Right forelimb (tissue), 1 donor: ENCODE data around the gene CEP43.

Experiments used
- DNase-seq: peaks from one replicate; pipeline ENCODE4 v3.0.0-alpha.2; 2018

The CEP43 gene

DNA sequence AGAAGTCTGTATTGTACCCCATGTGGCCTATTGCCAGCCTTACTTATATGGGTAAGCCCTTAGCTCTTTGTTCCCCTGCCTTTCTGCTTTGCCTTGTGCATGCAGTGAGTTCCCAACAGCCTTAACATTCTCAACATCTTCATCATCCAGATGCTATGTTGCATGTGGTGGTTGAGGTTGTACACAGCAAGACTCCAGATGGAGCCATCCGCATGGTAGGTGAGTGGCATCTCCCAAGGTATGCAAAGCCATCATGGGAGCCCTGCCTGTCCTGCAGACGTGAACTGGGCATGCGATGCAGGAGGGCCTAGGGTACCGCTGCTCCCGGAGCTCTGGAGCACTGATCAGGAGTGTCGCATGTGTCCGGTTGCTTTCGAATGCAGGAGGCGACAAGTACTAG is 16.1 kb downstream of the CEP43 start:
- DNase-seq, result no peak

DNA sequence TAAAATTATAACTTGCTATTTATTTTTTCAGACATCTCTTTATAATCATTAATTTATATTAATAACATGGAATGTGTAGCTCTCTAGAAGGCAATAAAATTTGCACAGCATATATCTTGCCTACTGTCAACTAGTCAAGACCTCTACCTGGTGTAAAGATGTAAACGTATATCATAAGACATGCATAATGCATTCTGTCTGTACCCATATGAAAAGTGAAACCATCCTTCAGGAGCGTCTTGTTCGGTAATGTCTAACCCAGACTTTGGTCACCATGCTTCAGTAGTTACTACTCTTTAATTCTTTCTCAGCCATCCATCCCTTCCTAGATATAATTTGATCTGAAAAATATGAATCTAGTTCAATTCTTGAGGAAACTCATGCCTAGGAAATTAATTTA is 21.0 kb downstream of the CEP43 start:
- DNase-seq, result no peak

DNA sequence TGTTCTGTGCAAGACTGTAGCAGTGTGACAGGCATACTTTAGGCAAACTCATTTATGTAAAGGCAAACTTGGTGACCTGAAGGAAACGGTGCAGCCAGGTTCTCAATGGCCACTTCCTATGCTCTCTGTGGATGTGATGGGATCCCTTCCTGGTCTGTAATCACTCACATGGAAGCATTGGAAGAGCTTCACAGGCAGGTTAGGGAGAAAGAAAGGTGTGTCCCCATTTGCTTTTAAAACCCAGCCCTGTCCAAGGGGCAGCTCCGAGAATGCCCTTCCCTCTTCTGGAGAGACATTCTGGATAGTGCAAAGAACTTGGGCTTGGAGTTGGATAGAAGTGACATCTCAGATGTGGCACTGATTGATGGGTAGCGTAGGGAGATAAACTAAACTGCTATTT is 28.1 kb downstream of the CEP43 start:
- no peak for DNase-seq

DNA sequence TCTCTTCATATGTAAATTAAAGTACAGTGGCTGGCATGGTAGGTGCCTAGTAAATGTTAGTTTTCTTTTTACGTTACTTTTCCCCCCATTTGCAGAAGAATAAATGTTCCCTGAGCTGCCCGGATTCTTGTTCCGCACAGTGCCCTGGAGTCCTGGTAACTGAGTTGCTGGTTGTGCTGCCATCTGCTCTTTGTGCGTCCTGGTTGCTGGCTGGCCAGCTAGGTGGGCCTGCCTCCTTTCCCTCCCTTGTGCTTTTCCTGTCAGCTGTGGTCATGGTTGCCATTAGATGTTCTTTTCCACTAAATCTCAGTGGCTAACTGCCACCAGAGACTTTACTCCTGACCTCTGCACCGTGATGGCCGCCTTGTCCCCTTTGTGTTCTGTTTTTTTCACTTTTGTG is 28.6 kb downstream of the CEP43 start:
- DNase-seq, result no peak

DNA sequence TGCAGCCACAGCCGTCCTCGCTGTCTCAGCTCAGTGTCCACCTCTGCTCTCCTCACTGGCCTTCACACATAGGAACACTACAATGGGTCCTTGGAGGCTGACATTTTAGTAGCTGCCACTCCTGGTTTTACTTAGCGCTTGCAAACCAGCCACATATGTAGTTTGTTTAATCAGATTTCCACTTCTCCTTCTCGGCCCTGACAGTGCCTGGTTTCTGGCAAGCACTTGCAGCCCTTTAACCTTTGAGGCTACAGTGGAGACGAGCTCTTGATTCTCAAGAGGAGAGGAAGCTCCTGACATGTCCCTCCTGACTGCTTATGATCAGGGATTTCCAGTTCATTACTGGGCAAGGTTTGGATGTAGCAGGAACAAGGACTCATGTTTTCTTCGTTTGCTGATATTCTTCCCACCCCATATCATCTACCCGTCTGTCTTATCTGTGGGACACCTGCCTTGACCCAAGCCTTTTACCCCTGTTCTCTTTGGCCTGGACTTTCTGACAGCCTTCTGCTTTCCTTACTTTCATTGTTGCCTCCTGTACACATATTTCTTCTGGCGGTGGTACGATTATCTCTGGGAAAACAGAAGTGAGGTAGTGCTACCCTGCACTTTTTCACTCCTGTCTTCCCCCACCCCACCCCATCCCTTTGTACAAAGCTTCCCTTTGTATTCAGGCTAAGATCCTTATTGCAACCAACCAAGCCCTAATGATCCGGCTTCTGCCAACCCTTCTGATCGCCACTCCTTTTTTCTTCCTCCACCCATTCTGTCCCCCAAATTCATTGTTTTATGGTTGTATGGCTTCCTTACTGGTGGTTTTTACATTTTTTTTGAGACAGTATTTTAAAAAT is 31.2 kb downstream of the CEP43 start:
- no peak for DNase-seq

DNA sequence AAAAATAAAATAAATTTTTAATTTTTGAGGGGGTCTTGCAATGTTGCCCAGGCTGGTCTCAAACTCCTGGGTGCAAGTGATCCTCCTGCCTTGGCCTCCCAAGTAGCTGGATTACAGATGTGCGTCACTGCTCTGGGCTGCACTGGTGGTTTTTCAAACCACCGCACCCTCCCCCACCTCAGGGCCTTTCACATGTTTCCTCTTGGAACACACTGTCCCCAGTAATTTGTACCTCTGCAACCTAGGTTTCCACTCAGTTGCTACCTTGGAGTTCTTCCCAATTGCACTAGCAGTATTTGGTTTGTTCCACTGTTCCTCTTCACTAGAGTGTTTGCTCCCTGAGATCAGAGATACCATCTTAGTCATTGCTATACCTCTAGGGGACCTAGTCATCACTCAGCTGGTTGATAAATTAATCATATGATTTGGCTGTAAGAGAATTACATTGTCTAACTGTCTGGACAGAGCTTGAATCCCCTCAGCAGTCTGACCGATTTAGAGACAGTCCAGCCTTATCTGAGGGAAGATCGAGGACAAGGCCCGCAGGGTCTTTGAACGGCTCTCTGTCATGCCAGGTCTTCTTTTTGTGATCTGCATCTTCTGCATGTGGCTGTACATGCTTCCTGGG is 32.0 kb downstream of the CEP43 start:
- DNase-seq, result no peak

DNA sequence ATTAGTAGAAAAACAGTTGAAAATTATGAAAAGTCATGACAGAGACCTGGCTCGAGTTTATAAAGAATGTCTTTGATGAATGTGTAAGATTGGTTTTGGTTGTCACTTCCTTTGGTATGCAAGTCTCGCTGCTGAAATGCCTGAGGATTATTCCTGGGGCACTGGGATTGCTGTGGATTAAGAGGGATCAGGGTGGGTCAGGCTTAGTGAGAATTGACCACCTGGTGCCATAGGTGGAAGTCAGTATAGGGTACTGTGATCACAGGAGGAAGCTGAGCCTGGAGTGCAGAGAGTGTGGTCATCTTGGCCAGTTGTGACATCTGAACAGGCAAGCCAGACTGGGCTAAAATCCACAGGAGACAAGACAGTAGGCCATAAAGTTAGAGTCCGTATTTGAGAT is 34.9 kb downstream of the CEP43 start:
- DNase-seq, result no peak

DNA sequence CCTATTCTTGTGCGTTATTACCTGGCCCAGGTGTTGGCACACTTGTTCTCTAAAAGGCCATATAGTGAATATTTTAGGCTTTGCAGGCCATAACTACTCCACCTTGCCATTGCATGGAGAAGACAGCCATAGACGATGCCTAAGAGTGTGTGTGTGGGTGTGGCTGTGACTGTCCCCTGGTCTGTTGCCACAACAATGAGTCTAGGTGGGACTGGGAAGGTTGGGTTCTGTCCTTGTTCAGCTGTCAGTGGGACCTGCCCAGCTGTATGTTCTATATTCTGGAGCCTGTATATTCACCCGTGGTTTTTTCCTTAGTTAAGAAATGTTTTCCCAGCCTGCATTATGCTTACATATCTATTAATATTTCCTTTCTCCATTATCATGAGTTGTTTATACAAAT is 38.6 kb downstream of the CEP43 start:
- no peak for DNase-seq

DNA sequence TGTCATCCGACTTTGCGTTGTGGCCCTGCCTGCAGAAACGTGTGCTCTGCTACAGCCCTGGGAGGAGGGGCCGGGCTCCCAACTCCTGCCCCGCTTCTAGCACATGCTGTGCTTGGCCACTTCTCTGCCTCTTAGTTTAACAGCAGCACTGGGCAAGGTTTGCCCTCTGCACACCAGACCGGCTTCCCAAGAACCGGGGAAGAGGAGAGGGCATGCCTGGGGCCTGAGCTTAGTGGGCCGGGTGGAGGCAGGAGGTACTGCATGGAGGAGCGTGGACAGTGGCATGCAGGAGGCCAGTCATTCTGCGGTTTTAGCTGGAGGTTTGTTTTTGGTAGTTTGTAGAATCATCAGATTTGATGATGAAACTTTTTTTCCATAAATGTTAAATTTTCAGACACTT is 45.5 kb downstream of the CEP43 start:
- DNase-seq, result no peak

DNA sequence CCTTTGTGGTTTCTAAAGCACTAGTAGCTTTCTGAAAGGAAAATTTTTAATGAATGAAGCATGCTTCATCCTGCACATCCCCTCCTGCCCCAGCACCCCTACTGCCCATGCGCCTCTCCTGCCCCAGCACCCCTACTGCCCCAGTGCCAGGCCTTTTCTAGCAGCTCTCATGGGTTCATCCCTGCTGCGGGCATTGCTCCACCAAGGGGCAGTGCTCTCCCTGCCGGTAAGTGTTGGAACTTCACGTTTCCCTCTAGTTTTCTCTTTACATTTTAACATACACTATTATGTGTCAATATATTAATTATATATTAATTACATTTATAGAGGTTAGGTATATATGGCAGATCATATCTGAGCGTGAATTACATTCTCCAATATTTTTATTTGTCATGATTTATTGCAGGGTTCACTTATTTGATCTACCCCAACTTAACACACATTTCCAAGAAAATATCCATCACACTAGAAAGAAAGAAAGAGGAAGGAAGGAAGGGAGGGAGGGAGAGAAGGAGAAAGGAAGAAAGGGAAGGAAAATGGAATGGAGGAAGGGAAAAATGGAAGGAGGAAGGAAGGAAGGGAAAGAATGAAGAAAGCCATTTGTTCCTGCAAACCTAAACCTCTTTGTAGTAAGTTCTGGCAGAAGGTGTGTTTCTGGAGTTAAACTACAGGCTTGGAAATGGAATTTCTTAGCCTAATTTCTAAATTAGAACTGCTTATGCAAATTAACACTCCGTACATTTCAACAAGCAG is 46.8 kb downstream of the CEP43 start:
- DNase-seq, result no peak

DNA sequence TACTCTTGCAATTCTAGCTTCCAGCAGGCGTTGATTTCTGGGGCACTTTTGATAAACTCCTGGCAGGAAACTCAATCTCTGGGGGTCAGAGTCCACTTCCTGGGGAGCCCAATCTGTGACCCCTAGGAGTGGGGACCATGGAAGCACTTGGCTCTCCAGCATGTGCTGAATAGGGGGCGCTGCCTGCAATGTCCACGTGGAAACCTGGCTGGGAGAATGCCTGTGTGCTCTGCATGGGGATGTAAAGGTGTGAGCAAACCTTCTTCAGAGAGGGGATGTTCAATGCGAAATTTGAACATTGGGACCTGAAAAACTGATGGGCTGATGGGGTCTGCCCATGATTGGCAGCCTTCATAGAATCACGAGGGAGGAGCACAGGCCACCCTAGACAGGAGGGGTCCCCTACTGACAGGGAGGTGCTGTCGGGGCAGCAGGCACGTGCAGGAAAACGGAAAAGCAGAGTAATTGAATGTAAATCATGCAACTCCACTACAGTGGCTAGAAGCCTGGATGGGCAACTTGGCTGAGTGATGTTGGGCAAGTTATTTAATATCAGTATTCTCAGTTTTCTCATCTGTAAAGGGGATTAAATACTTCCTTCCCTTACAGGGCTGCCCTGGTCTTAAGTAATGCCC is 47.8 kb downstream of the CEP43 start:
- no peak for DNase-seq

DNA sequence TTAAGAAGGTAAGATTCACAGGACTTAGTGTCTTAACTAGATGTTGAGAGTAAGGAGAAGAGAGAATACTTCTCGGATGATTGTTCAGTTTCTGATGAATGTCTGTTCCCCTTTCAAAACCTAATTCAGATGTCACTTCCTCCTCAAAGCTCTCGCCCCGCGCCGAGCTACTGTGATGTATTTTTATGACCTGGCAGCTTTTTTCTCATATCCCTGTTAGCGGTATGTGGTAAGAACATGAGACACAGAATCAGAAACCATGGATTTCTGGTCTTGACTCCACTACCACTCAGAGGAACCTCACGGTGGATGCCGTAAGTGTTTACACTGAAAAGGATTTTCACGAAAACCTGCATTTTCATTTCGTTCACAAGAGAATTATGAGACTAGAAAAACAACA is 48.4 kb downstream of the CEP43 start:
- DNase-seq, result no peak
